GM18868 (cell line): Measurements from ENCODE around the gene PLEKHG4B.
"Not testable (repeated sequence)": the region's sequence is repeated elsewhere in the genome, so short reads cannot be mapped to it uniquely, and the experiment has no call there.

Experiments
- ATAC-seq: cut with Tn5 transposase; IDR thresholded peaks from one replicate; pipeline ENCODE4 v1.9.1; 2021; ENCODE audit warnings: mild to moderate bottlenecking, moderate library complexity; ENCODE audit not compliant: unreplicated experiment

Gene PLEKHG4B

DNA sequence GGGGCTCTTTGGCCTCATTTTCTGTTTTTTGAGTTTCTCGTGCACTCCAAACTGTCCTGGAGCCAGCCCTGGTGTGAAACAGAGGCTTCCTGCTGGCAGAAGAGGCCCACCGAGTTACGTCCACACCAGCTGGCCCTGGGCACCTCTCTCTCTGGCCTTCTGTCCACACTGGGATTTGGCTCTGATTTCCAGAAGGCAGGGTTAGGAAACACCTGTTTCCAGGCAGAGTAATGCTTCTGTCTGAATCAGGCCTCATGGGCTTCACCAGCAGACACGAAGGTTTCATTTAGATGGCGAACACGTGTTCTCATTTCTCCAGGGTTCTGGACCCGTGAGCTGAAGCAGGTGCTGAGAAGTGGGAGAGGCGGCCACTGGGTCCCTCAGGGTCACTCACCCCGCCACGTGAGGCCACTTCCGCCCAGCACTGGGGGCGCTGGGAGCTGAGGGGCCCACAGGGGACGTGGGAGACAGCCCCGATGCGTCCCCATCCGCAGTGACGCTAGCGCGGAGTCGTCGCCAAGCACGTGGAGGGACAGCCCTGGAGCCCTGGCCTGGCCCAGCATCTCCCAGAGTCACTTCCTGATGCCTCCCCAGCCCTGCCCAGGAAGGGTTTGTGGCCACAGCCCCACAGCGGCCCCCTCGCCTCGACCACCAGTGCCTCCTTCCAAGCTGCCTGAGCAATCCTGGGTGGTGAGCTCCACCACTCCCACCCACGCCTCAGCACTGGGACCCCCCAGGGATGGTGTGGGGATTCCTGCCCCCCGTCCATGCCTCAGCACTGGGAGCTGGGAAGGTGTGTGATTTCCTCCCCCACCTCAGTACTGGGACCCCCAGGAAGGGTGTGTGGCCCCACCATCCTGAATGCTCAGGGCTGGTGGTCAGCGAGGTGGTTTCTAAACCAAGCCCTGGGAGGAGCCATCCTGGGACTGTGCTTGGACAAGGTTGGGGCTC lies 94.4 kb downstream of the PLEKHG4B start:
- no peak for ATAC-seq

DNA sequence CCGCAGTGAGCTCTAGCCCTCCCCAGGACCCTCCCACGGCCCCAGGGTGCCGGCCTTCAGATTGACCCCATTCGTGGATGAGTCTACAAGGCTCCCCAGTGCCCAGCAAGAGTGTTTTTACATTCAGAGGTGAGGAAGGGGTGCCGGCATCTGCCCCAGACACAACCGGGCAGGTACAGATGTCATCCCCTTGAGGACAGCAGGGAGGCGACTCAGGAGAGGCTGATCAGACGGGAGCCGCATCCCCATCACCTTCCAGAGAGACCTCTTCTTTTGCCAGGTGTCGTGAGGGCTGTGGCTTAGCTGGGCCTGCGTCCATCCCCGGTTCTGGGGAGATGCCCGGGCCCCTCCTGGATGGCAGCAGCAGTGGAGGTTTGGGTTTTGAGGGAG lies 95.1 kb downstream of the PLEKHG4B start:
- no peak for ATAC-seq

DNA sequence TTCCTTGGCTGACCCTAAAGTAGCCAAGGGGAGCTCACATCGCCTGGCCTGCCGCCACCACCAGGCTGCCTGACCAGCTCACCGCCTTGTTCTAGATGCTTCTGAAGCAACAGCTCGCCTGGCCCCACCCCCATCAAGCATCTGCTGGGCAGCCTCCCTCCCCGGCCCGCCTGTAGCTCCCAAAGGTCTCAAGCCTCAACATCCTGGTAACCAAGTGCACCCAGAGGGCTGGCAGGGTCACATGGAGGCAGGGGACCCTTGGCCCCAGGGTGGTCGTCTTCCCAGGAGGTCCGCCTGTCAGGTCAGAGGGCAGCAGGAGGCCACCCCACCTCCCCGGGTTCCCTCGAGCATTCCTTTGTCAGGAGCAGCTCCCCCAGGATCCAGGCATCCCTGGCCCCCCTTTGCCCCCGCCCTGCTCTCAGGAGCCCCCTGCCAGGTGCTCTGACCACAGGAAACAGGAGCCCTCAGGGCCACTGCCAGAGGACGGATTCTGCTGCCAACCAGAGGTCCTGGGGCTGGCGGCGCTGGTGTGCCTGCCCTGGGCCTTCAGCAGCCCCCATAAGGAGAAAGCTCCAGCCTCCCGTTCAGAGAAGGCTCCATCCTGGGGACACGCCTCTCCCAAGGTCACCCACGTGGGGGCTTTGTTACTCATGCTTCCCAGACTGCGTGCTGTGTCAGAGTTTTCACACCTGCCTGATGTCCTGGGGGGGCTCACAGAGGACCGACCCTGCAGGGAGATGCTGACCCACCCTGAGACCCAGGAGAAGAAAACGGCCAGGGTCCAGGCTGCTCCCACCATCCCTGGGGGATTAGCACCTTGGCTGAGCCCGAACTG lies 95.9 kb downstream of the PLEKHG4B start:
- no peak for ATAC-seq

DNA sequence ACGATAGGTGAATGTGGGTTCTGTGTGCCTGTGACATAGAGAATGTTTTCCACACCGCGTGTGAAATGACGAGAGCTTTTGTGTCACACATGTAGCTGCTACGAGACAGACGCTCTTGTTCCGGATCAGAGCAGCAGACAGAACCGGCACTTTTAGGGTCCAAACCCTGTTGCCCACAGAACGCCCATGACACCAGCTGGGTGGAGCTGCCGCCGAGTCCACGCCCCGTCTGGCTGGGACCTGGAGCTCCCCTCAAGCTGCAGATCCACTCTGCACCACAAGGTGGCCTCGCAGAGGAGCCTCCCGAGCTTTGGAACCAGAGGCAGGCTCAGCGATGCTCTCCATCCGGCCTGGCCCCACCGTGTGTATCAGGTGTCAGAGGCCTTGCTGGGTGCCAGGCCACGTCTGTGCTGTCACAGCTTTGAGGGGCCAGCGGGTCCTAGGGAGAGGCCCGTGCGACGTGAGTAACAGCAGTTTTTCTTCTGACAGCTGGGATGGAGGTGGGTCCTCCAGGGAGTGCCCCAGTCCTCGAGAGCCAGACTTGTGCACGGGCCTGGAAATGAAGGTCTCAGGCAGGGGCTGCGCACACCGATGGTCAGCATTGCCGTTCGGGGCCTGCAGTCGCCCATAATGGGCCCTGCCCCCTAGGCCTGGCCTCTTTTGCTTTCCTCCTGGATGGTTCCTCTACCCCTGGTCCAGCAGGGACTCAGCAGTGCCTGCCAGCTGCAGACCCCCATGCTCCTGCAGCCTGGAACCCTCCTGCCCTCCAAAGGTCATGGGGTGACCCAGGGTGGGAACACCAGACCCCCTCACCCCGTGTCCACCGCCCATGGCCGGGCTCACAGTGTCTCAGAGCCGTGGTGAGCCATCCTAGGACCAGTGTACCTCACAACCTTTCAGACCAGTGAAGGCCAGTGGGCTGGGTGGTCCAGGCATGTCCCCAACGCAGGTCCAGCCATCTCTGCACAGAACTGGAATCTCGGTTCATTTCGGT lies 96.8 kb downstream of the PLEKHG4B start:
- ATAC-seq, result peak; percentile 92

- ATAC-seq, result no peak
Measured at GRCh38 chr5:189486-189885, 97.5 kb downstream of the PLEKHG4B start.

DNA sequence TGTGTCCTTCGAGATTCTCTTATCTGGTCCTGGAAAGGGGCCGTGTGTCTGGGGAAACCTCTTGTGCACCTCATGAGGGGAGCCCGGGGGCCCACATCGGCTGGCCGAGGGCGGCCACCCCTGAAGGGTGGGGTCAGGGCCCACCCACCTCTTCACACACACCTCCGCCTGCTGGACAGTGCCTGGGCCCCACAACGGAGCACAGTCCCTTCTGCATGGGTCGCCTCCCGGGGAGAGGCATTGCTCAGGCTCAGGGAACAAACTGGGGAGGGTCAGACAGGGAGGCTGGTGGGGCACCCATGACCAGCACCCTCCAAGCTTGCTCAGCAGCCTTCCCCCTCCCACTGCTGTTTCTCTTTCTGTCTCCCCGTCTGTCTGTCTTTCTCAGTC lies 98.0 kb downstream of the PLEKHG4B start:
- ATAC-seq, result no peak

GRCh38 chr5:190366-191035 lies 98.5 kb downstream of the PLEKHG4B start:
- no peak for ATAC-seq

GRCh38 chr5:191036-191948 lies 99.3 kb downstream of the PLEKHG4B start, which contains the start of gene LRRC14B:
TSS of gene LRRC14B (plus strand) at chr5:191495. CDS start at chr5:191539, 44 bp downstream.
- no peak for ATAC-seq

GRCh38 chr5:191949-192690 lies 100.2 kb downstream of the PLEKHG4B start:
- no peak for ATAC-seq

GRCh38 chr5:192691-192969 lies 100.7 kb downstream of the PLEKHG4B start:
- no peak for ATAC-seq

GRCh38 chr5:192970-193831 lies 101.2 kb downstream of the PLEKHG4B start:
- ATAC-seq, result no peak

- ATAC-seq, result no peak
Measured at GRCh38 chr5:194102-194501, 102.1 kb downstream of the PLEKHG4B start.

GRCh38 chr5:194603-195209 lies 102.7 kb downstream of the PLEKHG4B start:
- no peak for ATAC-seq

DNA sequence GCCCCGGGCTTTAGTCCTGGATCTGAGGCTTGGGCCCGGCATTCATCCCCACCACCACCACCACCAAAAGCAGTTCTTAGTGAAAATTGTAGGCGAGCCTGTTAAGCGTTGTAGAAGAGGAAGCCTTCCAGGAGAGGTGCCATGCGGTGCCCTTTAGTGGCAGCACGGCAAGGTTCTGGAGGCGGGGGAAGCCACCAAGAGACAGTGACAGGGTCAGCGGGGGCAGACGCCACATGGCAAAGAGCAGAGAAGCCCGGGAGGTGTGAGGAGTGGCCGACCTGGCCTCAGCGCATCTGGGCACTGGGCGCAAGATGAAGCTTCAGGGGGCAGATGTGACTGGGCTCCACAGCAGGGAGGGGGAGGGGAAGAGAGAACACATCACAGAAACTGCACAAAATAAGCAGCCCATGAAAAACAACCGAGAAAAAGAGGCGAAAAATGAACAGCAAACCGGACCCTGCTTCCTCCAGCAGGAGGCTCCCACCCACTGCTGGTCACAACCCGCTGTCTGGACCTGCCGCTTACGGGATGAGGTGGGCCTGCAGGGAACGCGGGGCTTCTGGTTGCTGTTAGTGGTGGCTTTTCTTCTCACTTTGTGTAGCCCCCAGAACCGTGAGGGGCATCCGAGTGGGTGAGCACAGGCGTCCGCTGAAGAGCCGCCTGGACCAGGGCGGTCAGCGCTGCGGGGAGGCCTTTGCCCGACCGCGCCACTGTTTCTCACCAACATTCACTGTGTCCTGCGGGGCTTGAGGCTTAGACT lies 103.6 kb downstream of the PLEKHG4B start:
- no peak for ATAC-seq

- ATAC-seq, result no peak
Measured at GRCh38 chr5:196350-196749, 104.4 kb downstream of the PLEKHG4B start.

DNA sequence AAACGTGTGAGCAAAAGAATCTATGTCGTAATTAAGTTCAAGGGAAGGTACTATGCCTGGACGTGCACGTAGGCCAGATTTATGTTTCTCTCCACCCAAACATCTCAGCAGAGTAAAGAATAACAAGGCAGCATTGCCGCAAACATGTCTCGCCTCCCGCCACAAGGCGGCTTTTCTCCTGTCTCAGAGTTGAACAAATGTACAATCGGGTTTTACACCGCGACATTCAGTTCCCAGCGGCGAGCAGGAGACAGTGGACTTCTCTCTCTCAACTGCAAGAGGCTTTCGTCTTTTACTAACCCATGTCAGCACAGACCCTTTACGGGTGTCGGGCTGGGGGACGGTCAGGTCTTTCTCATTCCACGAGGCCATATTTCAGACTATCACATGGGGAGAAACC lies 105.1 kb downstream of the PLEKHG4B start:
- ATAC-seq, result not testable (repeated sequence)
